K562 (cell line): ENCODE results near the gene ERGIC3. TPM values are rescaled to one million over a fixed set of nuclear protein-coding genes. Genes with fewer than 3 reads are reported as not detected.

Experiments
- ATAC-seq: fragments of 200-7000 bp; cut with Tn5 transposase; 3 replicates; pipeline ENCODE4 v1.9.1; 2020; ENCODE audit warnings: moderate library complexity
- BruUV-seq: library from RNA; stranded (reverse); fragments of 400-500 nt; replicated peaks from 2 replicates; lab custom pipeline; 2021; lab: Mats Ljungman, UMichigan
- CTCF ChIA-PET: fragments of 300-600 bp; formaldehyde crosslinking; extraction: SDS; loops from one replicate; lab custom pipeline; 2021; ENCODE audit warnings: low intra/inter-chr PET ratio; lab: Yijun Ruan, JAX
- POLR2A ChIA-PET: fragments of 300-600, 350-650 bp; sonication (Branson Sonifier 250); formaldehyde crosslinking; extraction: SDS; loops from one replicate; lab custom pipeline; 2021; ENCODE audit warnings: antibody characterized with exemption, inconsistent platforms; lab: Yijun Ruan, JAX
- DNase-seq, 4 experiments: peaks; one replicate each; pipeline versions ENCODE4 v3.0.0 to v3.0.0-alpha.2; 2011 to 2018; ENCODE audit warnings: low spot score in 3 of 4, mixed read lengths in 3 of 4; ENCODE audit errors: extremely low read depth in 1 of 4
- FAIRE-seq: peaks from 2 replicates; lab custom pipeline; 2011; peaks lifted over from hg19 to GRCh38; lab: Jason Lieb, UNC
- H2AFZ ChIP-seq: 2 replicates; pipeline ENCODE4 v1.6.0; 2011; ENCODE audit warnings: low read depth, low read length, control low read depth, inconsistent platforms
- H3K27ac ChIP-seq: fragments of 200-600 bp; 3 replicates; pipeline ENCODE4 v1.8.0; 2011; ENCODE audit warnings: low read depth, mild to moderate bottlenecking, control low read depth, inconsistent platforms, low read length, moderate library complexity, mixed read lengths; ENCODE audit errors: extremely low read depth
- H3K27me3 ChIP-seq, 2 experiments: fragments of 300-600 bp in 1 of 2; 2 replicates in 1 of 2; 3 replicates in 1 of 2; pipeline versions ENCODE4 v1.6.0 to v1.8.0; 2011; ENCODE audit warnings: inconsistent platforms in 2 of 2, low read length in 2 of 2, mild to moderate bottlenecking in 1 of 2, mixed read lengths in 1 of 2, moderate library complexity in 1 of 2; ENCODE audit not compliant: control insufficient read depth in 2 of 2, insufficient read depth in 2 of 2
- H3K36me3 ChIP-seq: fragments of 300-600 bp; 3 replicates; pipeline ENCODE4 v1.8.0; 2011; ENCODE audit warnings: mild to moderate bottlenecking, low read length, inconsistent platforms; ENCODE audit not compliant: control insufficient read depth, insufficient read depth
- H3K4me1 ChIP-seq, 2 experiments: fragments of 200-600 bp in 1 of 2; replicated peaks in 1 of 2; 2 replicates in 1 of 2; 3 replicates in 1 of 2; pipeline versions ENCODE4 v1.5.1 to v1.8.0; 2011; ENCODE audit warnings: inconsistent platforms in 2 of 2, low read length in 2 of 2, mild to moderate bottlenecking in 1 of 2, mixed read lengths in 1 of 2, moderate library complexity in 1 of 2; ENCODE audit not compliant: control insufficient read depth in 2 of 2, insufficient read depth in 2 of 2
- H3K4me2 ChIP-seq: 2 replicates; pipeline ENCODE4 v1.6.1; 2011; ENCODE audit warnings: low read length, control low read depth, inconsistent platforms, mixed read lengths; ENCODE audit not compliant: insufficient read depth
- H3K4me3 ChIP-seq: fragments of 200-600 bp; sonication (generic), shearing (Covaris generic); 2 replicates; pipeline ENCODE4 v1.5.1; 2016; ENCODE audit warnings: control low read depth, inconsistent platforms
- H3K79me2 ChIP-seq: fragments of 200-600 bp; 3 replicates; pipeline ENCODE4 v1.8.0; 2011; ENCODE audit warnings: low read length, inconsistent platforms; ENCODE audit not compliant: control insufficient read depth, insufficient read depth
- H3K9ac ChIP-seq, 2 experiments: 2 replicates each; pipeline versions ENCODE4 v1.6.0 to v1.6.1; 2011; ENCODE audit warnings: low read depth in 2 of 2, low read length in 2 of 2, control low read depth in 1 of 2, inconsistent platforms in 1 of 2, mild to moderate bottlenecking in 1 of 2, mixed read lengths in 1 of 2; ENCODE audit not compliant: insufficient read depth in 1 of 2
- H3K9me1 ChIP-seq: one replicate; pipeline ENCODE4 v1.6.0; 2011; ENCODE audit warnings: inconsistent platforms, mild to moderate bottlenecking, low read length, moderate library complexity; ENCODE audit not compliant: control insufficient read depth, insufficient read depth
- H3K9me3 ChIP-seq: replicated peaks from 2 replicates; pipeline ENCODE4 v1.5.1; 2011; ENCODE audit warnings: low read depth, low read length, inconsistent platforms; ENCODE audit not compliant: control insufficient read depth, insufficient read depth
- H4K20me1 ChIP-seq: replicated peaks from 2 replicates; pipeline ENCODE4 v1.6.1; 2011; ENCODE audit warnings: low read length, inconsistent platforms, mixed read lengths; ENCODE audit not compliant: control insufficient read depth, insufficient read depth
- CEBPB ChIP-seq: fragments of 450-650 bp; IDR thresholded peaks from 2 replicates; pipeline ENCODE4 v1.6.1; 2016; ENCODE audit warnings: missing genetic modification characterization, missing compliant biosample characterization
- CEBPG ChIP-seq, 3 experiments: fragments of 200-800 bp in 1 of 3; sonication (Bioruptor generic) in 1 of 3; sonication (generic) in 1 of 3; formaldehyde crosslinking in 1 of 3; IDR thresholded peaks in 2 of 3; conservative IDR thresholded peaks in 1 of 3; 2 replicates each; pipeline versions ENCODE4 v1.6.1 to v1.8.0; 2016 to 2022; ENCODE audit warnings: missing compliant biosample characterization in 2 of 3, missing genetic modification characterization in 2 of 3, mild to moderate bottlenecking in 1 of 3, missing genetic modification reagents in 1 of 3
- IRF2 ChIP-seq: sonication (generic); formaldehyde crosslinking; IDR thresholded peaks from 2 replicates; pipeline ENCODE4 v1.8.1; 2022; ENCODE audit warnings: mild to moderate bottlenecking, missing genetic modification reagents
- ZBTB26 ChIP-seq: fragments of 450-650 bp; formaldehyde crosslinking; IDR thresholded peaks from 2 replicates; pipeline ENCODE4 v1.4.0; 2022; ENCODE audit warnings: missing genetic modification characterization
- WGBS: fragments of 100-300 bp; shearing (Covaris generic); methylation state at CpG from one replicate; pipeline ENCODE4 v1.1.6; 2016; ENCODE audit warnings: low coverage, mixed read lengths; ENCODE audit not compliant: insufficient coverage; ENCODE audit errors: missing lambda C conversion rate; 5-methylcytosine and 5-hydroxymethylcytosine counted together
- in situ Hi-C: fragments of 300-500 bp; cut with MboI; formaldehyde crosslinking; loops from 4 replicates; pipeline ENCODE4 v1.15.0; 2018; ENCODE audit warnings: inconsistent platforms, mixed read lengths
- intact Hi-C: fragments of 100-400 bp; cut with micrococcal nuclease; formaldehyde crosslinking; loops from 2 replicates; pipeline ENCODE4 v1.14.2; 2022
- polyA plus RNA-seq, 8 experiments: library from polyadenylated mRNA; depleted of rRNA in 4 of 8; stranded (reverse) in 5 of 8; unstranded in 3 of 8; fragments of >200 nt; fragmentation: Nextera tagmentation in 2 of 8; fragmentation: Illumina TruSeq in 1 of 8; extraction: Ambion mirVana in 2 of 8; extraction: Trizol in 1 of 8; gene quantifications; 2 replicates each; pipeline versions ENCODE4 v1.2.1 to v1.2.3, GENCODE V29; 2011 to 2014; ENCODE audit warnings: inconsistent platforms in 1 of 8, missing spikeins in 1 of 8
- total RNA-seq, 7 experiments: library from RNA; depleted of rRNA in 6 of 7; stranded (reverse); fragments of >200 nt in 6 of 7; fragmentation: Illumina TruSeq in 2 of 7; extraction: Trizol in 2 of 7; gene quantifications; 2 replicates each; pipeline versions ENCODE4 v1.2.1 to v1.2.3, GENCODE V29; 2011 to 2021; ENCODE audit warnings: low replicate concordance in 1 of 7

ERGIC3 gene
- total and polyA plus RNA-seq, 9 of the 15 experiments (the other 6 are each of a cell fraction or from before 2014, with no cell fraction given), result 121 to 278 (median 184) TPM

GRCh38 chr20:35518955-35519354 is 22.9 kb upstream of the ERGIC3 start:
- CTCF ChIA-PET, result no interaction called here
- Histone ChIP-seq H3K9me1 (no peaks in the 10 kb centered on the region), H3K4me1 (peaks cover 9 to 13% of the 10 kb centered on the region in 2 experiments; a peak in 3 of 5 replicates), H3K27ac (no peak overlapping the region), H3K27me3 (no peaks in the 10 kb centered on the region), H3K9ac (no peak overlapping the region), H3K4me2 (no peak overlapping the region), H3K36me3 (0 out of 3 replicates have a peak, but pooled peaks cover 2% of the 10 kb centered on the region), H4K20me1 (no peaks in the 10 kb centered on the region; the same call in 1 of the 2 replicates), H2AFZ (no peak overlapping the region), H3K9me3 (no peaks in the 10 kb centered on the region), H3K4me3 (no peak overlapping the region), H3K79me2 (no peaks in the 10 kb centered on the region)
- in situ Hi-C loops, result no loop called here
- ATAC-seq, result no peak
- FAIRE-seq, result no peak
- POLR2A ChIA-PET, result no interaction called here
- no peak for DNase-seq
- 68% methylated on average over 9 of the region's 9 CpGs for WGBS
- TF ChIP-seq ZBTB26 (CRISPR knock-in tag) (no peak), CEBPG (CRISPR knock-in tag; IDR thresholded peaks at IDR 0.05) (no peak), CEBPG (tag; conservative IDR thresholded peaks at IDR 0.05 in 1 of 2, IDR thresholded peaks at IDR 0.05 in 1 of 2) (peak in 1 of 2 experiments; percentile 57; a peak in 1 of 4 replicates), CEBPB (tag) (peak; percentile 71), IRF2 (CRISPR knock-in tag) (no peak)
- intact Hi-C loops, result no loop called here
- BruUV-seq, result no TSS peak
